ENCODE results near the gene SERINC2.
A peak's percentile ranks its signal among the peaks of the same experiment; 100 is the strongest.
"Not testable (repeated sequence)": the region's sequence is repeated elsewhere in the genome, so short reads cannot be mapped to it uniquely, and the experiment has no call there.

Gene SERINC2

GRCh38 chr1:31383967-31384366, 29.0 kb upstream of the SERINC2 start:
- DNase-seq (ENCODE audit: low read depth in 1 of 2, low spot score in 1 of 2): no peak

- DNase-seq (ENCODE audit: low read depth in 1 of 2, low spot score in 1 of 2): not testable (repeated sequence)
Observed at GRCh38 chr1:31386576-31387243, 26.3 kb upstream of the SERINC2 start.

- DNase-seq (ENCODE audit: low read depth in 1 of 2, low spot score in 1 of 2): no peak
Observed at GRCh38 chr1:31387612-31388011, 25.4 kb upstream of the SERINC2 start.

GRCh38 chr1:31389616-31390015, 23.4 kb upstream of the SERINC2 start:
- DNase-seq (ENCODE audit: low read depth in 1 of 2, low spot score in 1 of 2): no peak

- DNase-seq (ENCODE audit: low read depth in 1 of 2, low spot score in 1 of 2): no peak
Observed at GRCh38 chr1:31390071-31390470, 22.9 kb upstream of the SERINC2 start.

- DNase-seq (ENCODE audit: low read depth in 1 of 2, low spot score in 1 of 2): no peak
Observed at GRCh38 chr1:31393463-31393862, 19.6 kb upstream of the SERINC2 start.

GRCh38 chr1:31394584-31395193, 18.3 kb upstream of the SERINC2 start:
- DNase-seq (ENCODE audit: low read depth in 1 of 2, low spot score in 1 of 2): peak; percentile 59 to 72

GRCh38 chr1:31396633-31397351, 16.2 kb upstream of the SERINC2 start:
- no peak for DNase-seq (ENCODE audit: low read depth in 1 of 2, low spot score in 1 of 2)

GRCh38 chr1:31397360-31398095, 15.5 kb upstream of the SERINC2 start:
- no peak for DNase-seq (ENCODE audit: low read depth in 1 of 2, low spot score in 1 of 2)

- DNase-seq (ENCODE audit: low read depth in 1 of 2, low spot score in 1 of 2): no peak
Observed at GRCh38 chr1:31398246-31398645, 14.8 kb upstream of the SERINC2 start.

GRCh38 chr1:31399976-31400375, 13.0 kb upstream of the SERINC2 start:
- no peak for DNase-seq (ENCODE audit: low read depth in 1 of 2, low spot score in 1 of 2)

GRCh38 chr1:31400393-31400792, 12.6 kb upstream of the SERINC2 start:
- DNase-seq (ENCODE audit: low read depth in 1 of 2, low spot score in 1 of 2): no peak

GRCh38 chr1:31401241-31401640, 11.8 kb upstream of the SERINC2 start:
- no peak for DNase-seq (ENCODE audit: low read depth in 1 of 2, low spot score in 1 of 2)

GRCh38 chr1:31405578-31406245, 7.3 kb upstream of the SERINC2 start:
- DNase-seq (ENCODE audit: low read depth in 1 of 2, low spot score in 1 of 2): no peak

GRCh38 chr1:31407029-31407626, 5.9 kb upstream of the SERINC2 start:
- DNase-seq (ENCODE audit: low read depth in 1 of 2, low spot score in 1 of 2): no peak

GRCh38 chr1:31408788-31409318, 4.2 kb upstream of the SERINC2 start:
- no peak for DNase-seq (ENCODE audit: low read depth in 1 of 2, low spot score in 1 of 2)

- DNase-seq (ENCODE audit: low read depth in 1 of 2, low spot score in 1 of 2): no peak
Observed at GRCh38 chr1:31409946-31410858, 2.8 kb upstream of the SERINC2 start.

GRCh38 chr1:31410871-31411270, 2.1 kb upstream of the SERINC2 start:
- DNase-seq (ENCODE audit: low read depth in 1 of 2, low spot score in 1 of 2): no peak

GRCh38 chr1:31412205-31412604, 808 bp upstream of the SERINC2 start:
- no peak for DNase-seq (ENCODE audit: low read depth in 1 of 2, low spot score in 1 of 2)
